ENCODE measurements around the gene NANOG. TPM values are rescaled to one million over a fixed set of nuclear protein-coding genes. Genes with fewer than 3 reads are reported as not detected.
"Not testable (repeated sequence)": the region's sequence is repeated elsewhere in the genome, so short reads cannot be mapped to it uniquely, and the experiment has no call there.

The NANOG gene
- total and polyA plus RNA-seq, 2 donors (not counting 3 experiments of a cell fraction or from before 2014, with no cell fraction given) = 0.03 TPM; not detected in 1

DNA sequence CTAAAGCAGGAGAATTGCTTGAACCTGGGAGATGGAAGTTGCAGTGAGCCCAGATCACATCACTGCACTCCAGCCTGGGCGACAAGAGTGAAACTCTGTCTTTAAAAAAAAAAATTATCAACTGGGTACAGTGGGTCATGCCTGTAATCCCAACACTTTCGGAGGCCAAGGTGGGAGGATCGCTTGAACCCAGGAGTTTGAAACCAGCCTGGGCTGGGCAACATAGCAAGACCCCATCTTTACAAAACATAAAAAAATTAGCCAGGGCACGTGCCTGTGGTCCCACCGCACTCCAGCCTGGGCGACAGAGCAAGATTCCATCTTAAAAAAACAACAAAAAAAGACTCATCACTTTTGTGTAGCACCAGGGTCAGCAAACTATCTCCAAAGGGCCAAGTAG is 7.1 kb upstream of the NANOG start:
- intact Hi-C loops (cut with micrococcal nuclease) (no loop called here), dilution Hi-C loops (cut with MboI; ENCODE audit: extremely low pct_ligation_motif_present, low sequenced_read_pairs) (no loop called here)
- Histone ChIP-seq H3K4me2 (ENCODE audit: insufficient read depth, low read length) (no peak overlapping the region), H3K9me3 (replicated peaks; ENCODE audit: control insufficient read depth, insufficient read depth, low read length) (no peaks in the 10 kb centered on the region), H4K20me1 (replicated peaks; ENCODE audit: control insufficient read depth, extremely low read depth, insufficient read depth, low read length) (no peaks in the 10 kb centered on the region), H3K27ac (ENCODE audit: insufficient read depth, low read depth, low read length) (no peak overlapping the region), H3K36me3 (ENCODE audit: control insufficient read depth in 2 of 2, extremely low read depth in 1 of 2, insufficient read depth in 2 of 2, low read length in 2 of 2) (no peaks in the 10 kb centered on the region), H2AFZ (ENCODE audit: low read depth, low read length) (no peak overlapping the region), H3K9ac (replicated peaks; ENCODE audit: extremely low read depth, insufficient read depth, low read length) (no peak overlapping the region), H3K4me3 (replicated peaks in 1 of 3; ENCODE audit: insufficient read depth in 1 of 3, low read depth in 1 of 3, low read length in 3 of 3) (no peak overlapping the region), H3K79me2 (ENCODE audit: control insufficient read depth, insufficient read depth, low read length) (no peaks in the 10 kb centered on the region), H3K27me3 (ENCODE audit: control insufficient read depth in 2 of 2, insufficient read depth in 2 of 2, low read length in 2 of 2) (peaks cover 0 to 2% of the 10 kb centered on the region in 2 experiments), H3K4me1 (ENCODE audit: control insufficient read depth, extremely low read depth, insufficient read depth, low read length) (no peaks in the 10 kb centered on the region), H3K9me1 (replicated peaks; ENCODE audit: control insufficient read depth, extremely low read depth, insufficient read depth, low read length) (no peaks in the 10 kb centered on the region)
- FAIRE-seq = no peak
- DNase-seq (ENCODE audit: low read depth, low spot score) = no peak
- TF ChIP-seq, protein P1, sequence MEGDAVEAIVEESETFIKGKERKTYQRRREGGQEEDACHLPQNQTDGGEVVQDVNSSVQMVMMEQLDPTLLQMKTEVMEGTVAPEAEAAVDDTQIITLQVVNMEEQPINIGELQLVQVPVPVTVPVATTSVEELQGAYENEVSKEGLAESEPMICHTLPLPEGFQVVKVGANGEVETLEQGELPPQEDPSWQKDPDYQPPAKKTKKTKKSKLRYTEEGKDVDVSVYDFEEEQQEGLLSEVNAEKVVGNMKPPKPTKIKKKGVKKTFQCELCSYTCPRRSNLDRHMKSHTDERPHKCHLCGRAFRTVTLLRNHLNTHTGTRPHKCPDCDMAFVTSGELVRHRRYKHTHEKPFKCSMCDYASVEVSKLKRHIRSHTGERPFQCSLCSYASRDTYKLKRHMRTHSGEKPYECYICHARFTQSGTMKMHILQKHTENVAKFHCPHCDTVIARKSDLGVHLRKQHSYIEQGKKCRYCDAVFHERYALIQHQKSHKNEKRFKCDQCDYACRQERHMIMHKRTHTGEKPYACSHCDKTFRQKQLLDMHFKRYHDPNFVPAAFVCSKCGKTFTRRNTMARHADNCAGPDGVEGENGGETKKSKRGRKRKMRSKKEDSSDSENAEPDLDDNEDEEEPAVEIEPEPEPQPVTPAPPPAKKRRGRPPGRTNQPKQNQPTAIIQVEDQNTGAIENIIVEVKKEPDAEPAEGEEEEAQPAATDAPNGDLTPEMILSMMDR (IDR thresholded peaks at IDR 0.05; ENCODE audit: extremely low read depth in 1 of 2, insufficient read depth in 1 of 2, low read depth in 1 of 2, low read length in 2 of 2) = no peak
- no peak for TF ChIP-seq POLR2AphosphoS5 (IDR thresholded peaks at IDR 0.05; ENCODE audit: insufficient read depth, low read depth, low read length)
- no peak for TF ChIP-seq JUN (IDR thresholded peaks at IDR 0.05; ENCODE audit: borderline replicate concordance, insufficient read depth, insufficient read length, low read depth)
- TF ChIP-seq FOS (IDR thresholded peaks at IDR 0.05; ENCODE audit: borderline replicate concordance, insufficient read depth, low read length) = no peak
- TF ChIP-seq EZH2 (IDR thresholded peaks at IDR 0.05; ENCODE audit: borderline replicate concordance, low read depth, low read length, severe bottlenecking) = no peak
- TF ChIP-seq GATA2 (IDR thresholded peaks at IDR 0.05; ENCODE audit: insufficient read depth, insufficient read length, low read depth, low read length) = no peak
- TF ChIP-seq MYC (IDR thresholded peaks at IDR 0.05; ENCODE audit: low read depth, low read length) = no peak
- no peak for TF ChIP-seq POLR2A (IDR thresholded peaks at IDR 0.05; ENCODE audit: low read depth, low read length)
- TF ChIP-seq, protein P2, sequence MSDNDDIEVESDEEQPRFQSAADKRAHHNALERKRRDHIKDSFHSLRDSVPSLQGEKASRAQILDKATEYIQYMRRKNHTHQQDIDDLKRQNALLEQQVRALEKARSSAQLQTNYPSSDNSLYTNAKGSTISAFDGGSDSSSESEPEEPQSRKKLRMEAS (IDR thresholded peaks at IDR 0.05; ENCODE audit: insufficient read depth, insufficient read length) = no peak
- CTCF ChIA-PET = no interaction called here
- no TSS peak for BruUV-seq (replicated peaks)
- POLR2A ChIA-PET = no interaction called here

DNA sequence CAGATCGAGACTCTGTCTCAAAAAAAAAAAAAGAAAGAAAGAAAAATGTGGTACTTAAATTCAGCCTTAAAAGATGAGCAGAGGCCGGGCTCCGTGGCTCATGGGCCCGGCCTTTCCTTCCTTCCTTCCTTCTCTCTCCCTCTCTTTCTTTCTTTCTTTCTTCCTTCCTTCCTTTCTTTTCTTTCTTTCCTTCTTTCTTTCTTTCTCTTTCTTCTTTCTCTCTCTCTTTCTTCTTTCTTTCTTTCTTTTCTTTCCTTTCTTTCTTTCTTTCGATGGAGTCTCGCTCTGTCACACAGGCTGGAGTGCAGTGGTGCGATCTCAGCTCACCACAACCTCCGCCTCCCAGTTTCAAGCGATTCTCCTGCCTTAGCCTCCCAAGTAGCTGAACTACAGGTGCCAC is 5.8 kb upstream of the NANOG start:
- dilution Hi-C loops (cut with MboI; ENCODE audit: extremely low pct_ligation_motif_present, low sequenced_read_pairs); POLR2A ChIA-PET; H3K36me3 ChIP-seq (ENCODE audit: control insufficient read depth in 2 of 2, extremely low read depth in 1 of 2, insufficient read depth in 2 of 2, low read length in 2 of 2); H3K27ac ChIP-seq (ENCODE audit: insufficient read depth, low read depth, low read length); intact Hi-C loops (cut with micrococcal nuclease); H3K9me1 ChIP-seq (replicated peaks; ENCODE audit: control insufficient read depth, extremely low read depth, insufficient read depth, low read length); H3K27me3 ChIP-seq (ENCODE audit: control insufficient read depth in 2 of 2, insufficient read depth in 2 of 2, low read length in 2 of 2); FAIRE-seq; CTCF ChIA-PET; H3K9me3 ChIP-seq (replicated peaks; ENCODE audit: control insufficient read depth, insufficient read depth, low read length); H2AFZ ChIP-seq (ENCODE audit: low read depth, low read length); H3K9ac ChIP-seq (replicated peaks; ENCODE audit: extremely low read depth, insufficient read depth, low read length); H3K4me2 ChIP-seq (ENCODE audit: insufficient read depth, low read length); H3K79me2 ChIP-seq (ENCODE audit: control insufficient read depth, insufficient read depth, low read length); BruUV-seq (replicated peaks); H3K4me3 ChIP-seq (replicated peaks in 1 of 3; ENCODE audit: insufficient read depth in 1 of 3, low read depth in 1 of 3, low read length in 3 of 3); H3K4me1 ChIP-seq (ENCODE audit: control insufficient read depth, extremely low read depth, insufficient read depth, low read length); DNase-seq (ENCODE audit: low read depth, low spot score); H4K20me1 ChIP-seq (replicated peaks; ENCODE audit: control insufficient read depth, extremely low read depth, insufficient read depth, low read length): not testable (repeated sequence)
